NT2/D1 (cell line): ENCODE measurements around the gene EPB41L2.
"Not testable (repeated sequence)": the region's sequence is repeated elsewhere in the genome, so short reads cannot be mapped to it uniquely, and the experiment has no call there.

Source experiments
- SUZ12 ChIP-seq: IDR thresholded peaks from 2 replicates; pipeline ENCODE4 v1.6.1; 2011; ENCODE audit not compliant: insufficient read length, insufficient read depth; ENCODE audit errors: extremely low read depth
- YY1 ChIP-seq: IDR thresholded peaks from 2 replicates; pipeline ENCODE4 v1.6.1; 2011; ENCODE audit not compliant: insufficient read length, insufficient read depth
- ZNF274 ChIP-seq: IDR thresholded peaks from 2 replicates; pipeline ENCODE4 v1.6.1; 2011; ENCODE audit warnings: mild to moderate bottlenecking, low read depth, low read length

GRCh38 chr6:130942752-130943151 is 120.3 kb downstream of the EPB41L2 start:
- not testable (repeated sequence) for TF ChIP-seq YY1, ZNF274, SUZ12
